NCI-H1092 (cell line): ENCODE measurements around the gene FADS2.
A peak's percentile ranks its signal among the peaks of the same experiment; 100 is the strongest.

ENCODE experiments used
- DNase-seq: peaks from one replicate; lab custom pipeline; 2025; lab: John Stamatoyannopoulos, UW

Gene FADS2

DNA sequence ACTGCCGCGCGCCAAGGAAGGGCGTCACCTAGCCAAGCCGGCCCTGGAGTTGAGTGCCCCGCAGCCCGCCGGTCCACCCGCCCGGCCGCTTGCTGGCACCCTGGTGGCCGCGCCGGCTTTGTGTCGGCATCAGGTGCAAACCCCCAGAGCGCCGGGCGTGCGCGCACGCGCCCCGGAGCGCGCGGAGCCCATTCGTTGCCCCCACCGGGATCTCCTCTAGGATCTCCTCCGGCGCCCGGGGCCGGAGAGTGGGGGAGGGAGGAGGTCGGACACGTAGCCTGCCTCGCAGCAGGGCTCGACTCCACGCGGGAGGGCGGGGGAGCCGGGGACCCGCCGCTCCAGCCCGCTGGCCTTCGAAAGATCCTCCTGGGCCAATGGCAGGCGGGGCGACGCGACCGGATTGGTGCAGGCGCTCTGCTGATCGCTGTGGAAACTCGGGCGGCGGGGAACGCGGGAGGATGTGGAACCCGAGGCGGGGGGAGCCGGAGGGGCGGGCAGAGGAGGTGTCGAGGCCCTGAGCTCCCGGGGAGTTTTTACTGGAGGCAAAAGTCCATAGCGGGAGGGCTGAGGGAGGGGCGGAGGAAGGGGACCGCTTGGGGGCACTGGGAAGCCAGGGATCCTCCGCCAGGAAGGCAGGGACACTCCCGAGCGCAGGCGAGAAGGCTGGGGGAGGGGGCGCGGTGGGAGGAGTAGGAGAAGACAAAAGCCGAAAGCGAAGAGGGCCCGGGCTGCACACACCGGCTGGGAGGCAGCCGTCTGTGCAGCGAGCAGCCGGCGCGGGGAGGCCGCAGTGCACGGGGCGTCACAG is at the start of gene FADS2:
Gene FADS2 (plus strand): TSS at position 730 of the 808 bp plus-strand sequence. CDS start 91 bp downstream, outside the sequence.
- peak; percentile 96 for DNase-seq

DNA sequence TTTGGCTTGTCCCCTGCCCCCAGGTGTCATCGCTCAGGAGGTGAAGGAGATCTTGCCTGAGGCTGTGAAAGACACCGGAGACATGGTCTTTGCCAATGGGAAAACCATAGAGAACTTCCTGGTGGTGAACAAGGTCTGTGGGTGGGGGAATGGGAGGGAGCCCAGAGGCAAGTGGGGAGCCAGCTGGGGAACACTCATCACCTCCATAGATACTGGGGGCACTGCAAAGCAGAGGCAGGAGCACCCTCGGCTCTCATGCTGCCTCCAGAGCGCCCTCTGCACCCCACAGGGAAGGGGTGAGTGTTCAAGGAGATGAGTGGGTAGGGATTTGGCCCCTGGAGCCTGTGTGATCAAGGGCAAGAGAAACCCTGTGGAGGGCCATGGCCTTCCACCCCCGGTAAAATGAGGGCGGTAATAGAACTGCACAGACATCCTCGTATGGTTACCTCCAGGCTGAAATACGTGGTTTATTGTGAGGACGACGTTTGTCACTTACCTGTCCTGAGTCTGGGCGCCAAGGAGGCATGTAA is 49.7 kb upstream of the FADS2 start:
- DNase-seq: no peak

DNA sequence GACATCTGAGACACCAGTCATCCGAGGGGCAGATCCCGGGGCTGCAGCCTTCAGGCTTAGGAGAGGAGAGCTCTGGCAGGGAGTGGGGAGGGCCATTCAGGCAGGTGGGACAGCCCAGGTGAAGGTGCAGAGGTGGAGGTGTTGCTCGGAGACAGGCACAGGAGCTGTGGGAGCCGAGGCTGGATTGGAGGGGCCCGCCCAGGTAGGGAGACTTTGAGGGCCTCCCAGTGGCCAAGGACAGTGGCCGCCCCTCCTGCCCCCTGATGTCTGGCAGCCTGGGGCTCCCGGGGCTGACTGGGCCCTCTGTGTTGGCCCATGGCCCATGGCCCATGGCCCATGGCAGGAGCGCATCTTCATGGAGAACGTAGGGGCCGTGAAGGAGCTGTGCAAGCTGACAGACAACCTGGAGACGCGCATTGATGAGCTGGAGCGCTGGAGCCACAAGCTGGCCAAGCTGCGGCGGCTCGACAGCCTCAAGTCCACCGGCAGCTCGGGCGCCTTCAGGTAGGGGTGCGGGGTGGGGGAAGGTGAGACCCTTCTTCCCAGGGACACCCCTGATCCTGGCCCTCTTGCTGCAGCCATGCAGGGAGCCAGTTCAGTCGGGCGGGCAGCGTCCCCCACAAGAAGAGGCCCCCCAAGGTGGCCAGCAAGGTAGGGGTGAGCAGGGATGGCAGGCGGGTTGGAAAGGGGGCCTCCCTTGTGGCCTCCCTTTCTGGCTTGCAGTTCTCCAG is 49.0 kb upstream of the FADS2 start:
- no peak for DNase-seq

DNA sequence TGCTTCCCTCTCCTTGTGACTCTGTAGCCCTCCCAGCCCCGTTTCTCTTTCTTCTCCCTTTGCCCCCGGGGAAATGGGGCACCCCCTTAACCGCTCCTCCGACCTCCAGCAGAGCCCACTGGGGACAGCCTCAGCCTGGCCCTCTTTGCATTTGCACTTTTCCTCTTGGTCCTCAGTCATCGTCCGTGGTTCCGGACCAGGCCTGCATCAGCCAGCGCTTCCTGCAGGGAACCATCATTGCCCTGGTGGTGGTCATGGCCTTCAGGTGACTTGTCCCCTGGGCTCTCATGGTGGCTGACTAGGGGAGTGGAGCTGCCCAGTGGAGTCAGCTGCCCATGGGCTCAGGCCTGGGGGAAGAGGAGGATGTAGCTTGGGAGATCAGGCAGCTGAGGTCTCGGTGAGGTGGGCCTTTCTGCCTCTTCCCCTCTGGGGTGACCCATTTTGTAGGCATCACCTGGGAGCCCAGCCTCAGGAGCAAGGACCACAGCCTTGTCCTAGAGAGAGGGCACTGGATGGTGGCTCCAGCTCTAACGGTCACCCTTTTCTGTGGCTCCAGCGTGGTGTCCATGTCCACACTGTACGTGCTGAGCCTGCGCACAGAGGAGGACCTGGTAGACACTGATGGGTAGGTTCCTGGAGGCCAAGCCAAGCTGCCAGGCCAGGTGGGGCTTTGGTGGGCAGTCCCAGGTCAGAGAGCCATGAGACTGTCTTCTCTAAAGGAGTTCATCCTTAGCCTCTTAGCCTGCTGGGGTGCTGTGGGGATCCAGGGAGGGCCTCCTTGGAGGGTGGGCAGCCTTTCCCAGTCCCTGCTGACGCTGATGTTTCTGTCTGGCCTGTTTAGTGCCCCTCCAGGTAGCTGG is 48.2 kb upstream of the FADS2 start:
- no peak for DNase-seq

DNA sequence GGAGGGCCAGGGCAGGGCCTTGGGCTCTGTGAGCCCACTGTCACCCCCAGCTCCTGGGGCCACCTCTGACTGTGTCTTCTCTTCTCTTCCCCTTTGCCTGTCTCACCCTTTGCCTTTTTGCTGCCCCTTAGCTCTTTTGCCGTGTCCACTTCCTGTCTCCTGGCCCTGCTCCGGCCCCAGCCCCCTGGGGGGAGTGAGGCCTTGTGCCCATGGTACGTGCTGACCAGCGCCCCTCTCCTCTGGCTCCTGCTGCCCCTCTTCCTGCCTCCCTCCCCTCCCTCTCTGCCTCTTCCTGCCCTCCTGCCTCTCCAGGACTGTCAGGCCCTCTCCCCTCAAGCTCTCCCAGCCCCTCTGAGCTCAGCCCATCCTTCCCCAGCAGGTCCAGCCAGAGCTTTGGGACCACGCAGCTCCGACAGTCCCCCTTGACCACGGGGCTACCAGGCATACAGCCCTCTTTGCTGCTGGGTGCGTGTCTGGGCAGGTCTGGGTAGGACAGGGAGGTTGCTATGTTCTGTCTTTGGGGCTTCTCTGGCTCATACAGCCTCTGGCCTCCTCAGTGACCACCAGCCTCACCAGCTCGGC is 47.4 kb upstream of the FADS2 start:
- no peak for DNase-seq

DNA sequence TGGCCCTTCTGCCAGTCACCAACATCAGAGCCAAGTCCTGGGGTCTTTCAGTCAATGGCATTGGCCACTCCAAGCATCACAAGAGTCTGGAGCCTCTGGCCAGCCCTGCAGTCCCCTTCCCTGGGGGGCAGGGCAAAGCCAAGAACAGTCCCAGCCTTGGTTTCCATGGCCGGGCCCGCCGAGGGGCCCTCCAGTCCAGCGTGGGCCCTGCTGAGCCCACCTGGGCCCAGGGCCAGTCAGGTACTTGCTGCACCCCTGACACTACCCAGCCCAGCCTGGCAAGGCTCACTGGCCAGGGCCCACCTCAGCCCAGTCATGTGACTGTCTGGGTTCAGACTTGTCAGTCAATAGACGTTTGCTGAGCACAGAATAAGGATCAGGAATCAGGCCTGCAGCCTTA is 46.5 kb upstream of the FADS2 start:
- no peak for DNase-seq

DNA sequence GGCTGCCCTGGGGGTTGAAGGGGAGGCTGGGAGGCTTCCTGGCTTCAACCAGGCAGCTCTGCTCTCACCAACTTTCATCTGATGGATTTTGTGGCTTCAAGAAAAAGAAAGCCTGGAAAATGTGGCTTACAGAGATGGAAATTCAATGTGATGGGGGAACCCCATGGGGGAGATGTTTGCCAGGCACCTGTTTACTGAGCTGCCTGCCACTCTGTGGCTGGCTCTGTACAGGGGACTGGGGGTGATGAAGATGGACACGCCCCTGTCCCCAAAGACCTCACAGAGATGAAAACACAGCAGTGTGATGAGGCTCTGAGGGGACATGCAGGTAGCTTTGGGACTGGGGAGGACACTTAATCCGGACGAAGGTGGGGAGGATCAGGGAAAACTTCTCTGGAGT is 45.8 kb upstream of the FADS2 start:
- no peak for DNase-seq

DNA sequence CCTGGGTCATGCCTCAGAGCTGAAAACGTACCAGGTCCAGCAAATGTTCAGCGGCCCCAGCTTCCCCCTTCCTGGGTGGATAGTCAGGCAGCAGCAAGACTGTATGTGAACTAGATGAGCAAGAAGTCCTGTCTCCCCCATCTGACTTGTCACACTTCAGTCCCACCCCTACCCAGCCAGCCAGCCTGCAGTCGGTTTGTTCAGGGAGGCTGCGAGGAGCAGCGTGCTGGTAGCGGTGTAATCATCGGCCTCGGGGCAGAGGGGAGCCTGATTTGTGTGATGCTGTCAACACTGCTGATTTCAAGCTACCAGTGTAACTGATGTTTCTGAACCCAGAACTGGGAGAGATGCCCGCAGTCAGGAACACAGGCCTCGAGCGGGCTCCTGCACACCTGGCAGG is 45.3 kb upstream of the FADS2 start:
- no peak for DNase-seq

DNA sequence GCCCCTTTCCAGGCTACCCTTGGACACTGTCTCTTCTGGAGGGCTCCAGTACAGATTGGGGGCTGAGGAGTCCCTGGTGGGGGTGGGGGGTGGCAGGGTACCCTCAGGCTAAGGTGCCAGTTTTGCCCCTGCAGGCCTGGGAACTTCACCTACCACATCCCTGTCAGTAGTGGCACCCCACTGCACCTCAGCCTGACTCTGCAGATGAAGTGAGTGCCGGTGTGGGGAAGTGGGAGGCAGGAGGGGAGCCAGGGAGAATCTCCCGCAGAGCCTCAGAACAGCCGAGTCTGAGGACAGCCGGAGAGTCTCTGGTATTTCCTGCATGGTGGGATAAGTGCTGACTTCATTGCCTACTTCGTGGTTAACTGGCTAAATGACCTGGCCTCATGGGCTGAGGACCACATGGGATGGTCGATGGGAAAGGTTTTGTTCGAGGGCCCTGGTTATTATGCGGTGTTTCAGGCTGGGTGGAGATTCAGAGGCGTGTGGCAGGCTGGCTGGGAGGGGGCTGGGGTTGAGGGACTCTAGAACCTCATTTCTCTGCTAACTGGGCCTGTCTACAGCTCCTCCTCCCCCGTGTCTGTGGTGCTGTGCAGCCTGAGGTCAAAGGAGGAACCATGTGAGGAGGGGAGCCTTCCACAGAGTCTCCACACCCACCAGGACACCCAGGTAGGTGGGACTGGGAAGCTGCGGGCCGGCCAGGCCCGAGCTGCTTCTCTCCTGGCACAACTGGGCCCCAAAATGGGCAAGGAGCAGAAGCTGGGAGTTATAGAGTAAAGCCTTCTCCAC is 44.2 kb upstream of the FADS2 start:
- DNase-seq: no peak

DNA sequence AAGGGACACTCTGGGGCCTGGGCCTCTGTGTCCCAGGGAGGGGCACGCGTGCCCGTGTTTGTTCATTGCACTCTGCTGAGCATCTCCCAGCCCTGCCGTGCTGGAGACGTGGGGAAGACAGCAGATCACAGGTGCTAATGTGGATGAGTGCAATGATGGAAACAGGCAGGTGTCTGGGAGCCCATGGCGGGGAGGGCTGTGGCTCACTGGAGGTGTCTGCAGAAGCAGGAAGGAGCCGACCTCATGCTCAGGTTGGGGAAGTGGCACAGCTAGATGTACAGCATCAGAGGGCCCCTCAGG is 43.6 kb upstream of the FADS2 start:
- no peak for DNase-seq

DNA sequence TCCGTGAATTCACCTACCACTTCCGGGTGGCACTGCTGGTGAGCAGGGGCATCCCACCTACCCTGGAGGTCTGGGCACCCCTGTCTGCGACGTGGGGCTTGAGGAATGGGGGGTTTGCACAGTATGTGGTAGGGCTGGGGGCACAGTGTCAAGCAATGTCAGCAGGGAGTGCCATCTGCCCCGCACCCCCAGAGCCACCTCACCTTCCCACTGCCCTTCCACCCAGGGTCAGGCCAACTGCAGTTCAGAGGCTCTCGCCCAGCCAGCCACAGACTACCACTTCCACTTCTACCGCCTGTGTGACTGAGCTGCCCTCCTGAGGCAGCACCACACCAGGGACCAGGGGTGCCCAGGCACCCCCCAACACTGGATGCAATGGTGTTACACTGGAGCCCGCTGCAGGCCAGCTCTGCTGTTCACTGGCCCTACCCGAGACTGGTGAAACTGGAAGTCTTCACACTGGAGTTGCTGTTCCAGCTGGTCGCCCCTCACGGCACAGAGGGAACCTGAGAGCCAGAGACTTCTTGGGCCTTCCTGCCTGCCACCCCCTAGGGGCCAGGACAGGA is 42.2 kb upstream of the FADS2 start:
- no peak for DNase-seq

DNA sequence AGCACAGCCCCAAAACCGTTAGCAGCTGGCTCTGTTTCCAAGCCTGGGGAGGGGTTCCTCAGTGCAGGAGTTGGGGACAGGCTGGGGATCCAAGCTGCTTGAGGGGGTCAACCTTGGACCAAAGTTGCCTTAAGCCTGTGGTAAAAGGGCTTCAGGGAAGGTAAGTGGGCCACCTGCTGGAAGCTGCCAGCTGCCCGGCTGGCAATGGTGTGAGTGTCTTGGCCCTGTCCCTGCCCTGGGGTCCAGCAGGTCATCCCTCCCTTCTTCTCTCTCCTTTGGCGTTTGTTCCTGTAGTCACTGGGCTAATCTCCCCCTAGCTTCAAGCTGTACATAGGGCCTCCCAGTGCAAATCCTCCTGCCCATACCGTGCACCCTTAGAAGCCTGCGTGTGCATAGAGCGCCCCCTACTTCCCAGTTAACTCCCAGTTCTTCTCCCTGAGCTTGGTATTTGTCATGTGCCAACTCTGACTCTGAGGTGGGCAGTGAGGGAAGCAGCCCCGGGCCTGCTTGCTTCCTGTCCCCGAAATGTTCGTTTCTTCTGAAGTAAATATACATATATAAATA is 40.1 kb upstream of the FADS2 start:
- DNase-seq: no peak

DNA sequence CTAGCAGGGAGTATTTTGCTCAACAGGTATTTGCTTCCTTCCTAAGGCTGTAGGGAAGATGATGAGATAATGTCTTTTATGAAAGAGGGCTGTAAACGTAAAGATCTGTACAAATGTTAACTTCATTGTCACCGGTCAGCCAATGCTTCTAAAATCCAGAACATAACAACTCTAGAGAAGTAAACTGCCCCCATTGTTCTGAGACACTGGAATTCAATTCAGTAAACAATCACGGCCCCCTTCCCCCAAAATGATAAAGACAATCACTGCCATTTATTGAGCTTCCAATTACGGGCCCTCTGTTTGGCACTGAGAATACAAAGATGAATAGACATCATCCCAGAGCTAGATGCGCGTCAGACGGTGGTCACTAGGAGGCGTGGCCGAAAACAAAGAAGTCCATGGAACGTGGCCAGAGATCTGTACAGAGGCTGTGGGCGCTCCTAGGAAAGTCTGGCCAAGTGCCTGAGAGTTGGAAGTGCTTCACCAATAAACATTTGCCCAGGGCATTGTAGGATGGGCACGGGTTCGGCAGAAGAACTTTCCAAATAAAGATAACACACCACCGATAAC is 36.3 kb upstream of the FADS2 start:
- peak; percentile 79 for DNase-seq

DNA sequence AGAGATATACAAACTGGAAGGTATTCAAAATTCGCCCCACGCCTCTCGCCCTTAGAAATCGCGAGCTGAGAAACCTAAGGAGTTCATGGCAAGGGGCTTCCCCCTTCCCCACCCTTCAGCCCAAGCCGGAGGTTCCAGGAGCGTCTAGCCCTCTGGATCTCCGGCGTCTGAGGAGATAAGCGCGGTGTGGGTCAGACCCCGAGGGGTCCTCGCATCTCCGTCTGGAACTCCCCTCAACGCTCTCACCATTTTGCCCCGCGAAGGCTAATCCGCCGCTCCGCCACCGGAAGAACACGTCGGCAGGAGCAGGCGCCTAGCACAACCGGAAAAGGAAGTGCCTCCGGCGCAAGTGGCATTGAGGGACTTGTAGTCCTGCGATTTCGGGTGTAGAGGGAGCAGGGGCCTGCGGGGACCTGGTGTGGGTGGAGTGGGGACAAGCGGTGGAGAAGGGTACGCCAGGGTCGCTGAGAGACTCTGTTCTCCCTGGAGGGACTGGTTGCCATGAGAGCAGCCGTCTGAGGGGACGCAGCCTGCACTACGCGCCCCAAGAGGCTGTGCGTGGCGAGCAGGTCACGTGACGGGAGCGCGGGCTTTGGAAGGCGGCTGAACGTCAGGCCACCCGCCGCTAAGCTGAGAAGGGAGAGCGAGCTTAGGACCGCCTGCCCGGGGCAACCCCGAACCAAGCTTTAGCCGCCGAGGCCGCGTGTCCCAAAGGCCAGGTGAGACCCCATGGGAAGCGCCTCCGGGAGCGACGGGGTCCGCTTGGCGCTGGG is 35.6 kb upstream of the FADS2 start, which contains the start of the genes FEN1 and TMEM258:
Gene FEN1 (plus strand): TSS at position 602 of the 773 bp plus-strand sequence. CDS start 2,451 bp downstream, outside the sequence.
Gene TMEM258 (minus strand): TSS at position 290 of the 773 bp plus-strand sequence. CDS start 41 bp downstream, at position 249.
- peak; percentile 92 for DNase-seq

DNA sequence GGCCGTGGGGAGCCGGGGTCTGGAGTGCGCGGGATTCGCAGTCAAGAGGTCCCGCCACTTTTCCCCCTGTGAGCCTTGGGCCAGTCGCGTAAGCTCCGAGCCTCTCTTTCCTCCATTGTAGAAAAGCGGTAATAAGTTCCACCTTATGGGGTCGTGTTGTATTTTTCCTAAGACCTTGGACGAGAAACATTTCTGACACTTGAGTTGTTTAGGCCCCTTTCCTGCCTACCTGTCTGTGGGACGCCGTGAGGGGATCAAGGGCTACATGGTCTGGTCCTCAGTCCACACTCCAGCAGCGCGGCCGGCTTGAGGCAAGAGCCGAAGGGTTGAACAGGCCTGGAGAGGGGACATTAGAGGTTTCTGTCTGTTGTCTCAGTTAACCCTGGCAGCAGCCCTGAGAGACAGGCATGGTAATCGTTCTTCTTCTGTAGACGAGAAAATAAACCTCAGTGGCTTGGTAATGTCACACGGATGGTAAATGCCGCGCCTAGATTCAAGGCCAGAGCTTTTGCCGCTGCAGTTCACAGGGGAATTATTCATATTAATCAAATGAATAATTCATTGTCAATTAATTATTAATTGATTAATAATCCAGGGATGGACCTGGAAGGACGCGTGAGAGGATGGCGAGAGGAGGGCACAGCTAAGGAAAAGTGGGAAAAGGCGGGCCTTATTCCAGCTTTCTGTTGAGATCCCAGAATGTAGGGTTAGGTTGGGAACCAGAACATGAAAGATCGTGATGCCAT is 34.8 kb upstream of the FADS2 start:
- DNase-seq: no peak

DNA sequence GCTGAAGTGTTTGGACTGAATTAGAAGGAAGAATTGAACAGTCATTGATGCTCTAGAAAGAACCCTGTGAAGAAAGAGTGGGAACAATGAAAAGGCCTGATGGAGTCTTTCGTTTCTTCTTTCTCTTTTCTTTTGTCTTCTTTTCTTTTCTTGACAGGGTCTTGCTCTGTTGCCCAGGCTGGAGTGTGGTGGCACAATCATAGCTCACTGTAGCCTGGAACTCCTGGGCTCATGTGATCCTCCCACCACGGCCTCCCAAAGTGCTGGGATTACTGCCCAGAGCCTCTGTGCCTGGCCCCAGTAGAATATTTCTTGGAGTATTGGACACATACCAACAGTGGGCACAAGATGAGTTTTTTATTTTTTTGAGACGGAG is 34.3 kb upstream of the FADS2 start:
- DNase-seq: no peak

DNA sequence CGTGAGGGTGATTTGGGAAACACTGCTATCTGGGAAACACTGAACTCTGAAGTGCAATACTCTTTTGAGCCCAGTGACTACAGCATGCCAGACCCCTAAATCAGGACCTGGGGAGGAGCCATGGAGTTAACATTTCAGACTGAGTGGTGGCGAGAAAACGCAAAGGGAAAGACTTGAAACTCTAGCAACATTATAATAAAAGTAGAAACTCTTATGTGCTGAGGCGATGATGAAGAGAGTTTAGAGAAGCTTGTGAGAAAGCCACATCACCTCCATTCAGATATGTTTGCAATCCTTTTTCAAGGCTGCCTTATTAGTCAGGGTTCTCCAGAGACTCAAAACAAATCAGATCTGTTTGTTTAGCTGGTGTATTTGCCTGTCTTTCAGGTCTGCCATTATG is 33.5 kb upstream of the FADS2 start:
- no peak for DNase-seq

DNA sequence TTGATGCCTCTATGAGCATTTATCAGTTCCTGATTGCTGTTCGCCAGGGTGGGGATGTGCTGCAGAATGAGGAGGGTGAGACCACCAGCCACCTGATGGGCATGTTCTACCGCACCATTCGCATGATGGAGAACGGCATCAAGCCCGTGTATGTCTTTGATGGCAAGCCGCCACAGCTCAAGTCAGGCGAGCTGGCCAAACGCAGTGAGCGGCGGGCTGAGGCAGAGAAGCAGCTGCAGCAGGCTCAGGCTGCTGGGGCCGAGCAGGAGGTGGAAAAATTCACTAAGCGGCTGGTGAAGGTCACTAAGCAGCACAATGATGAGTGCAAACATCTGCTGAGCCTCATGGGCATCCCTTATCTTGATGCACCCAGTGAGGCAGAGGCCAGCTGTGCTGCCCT is 32.6 kb upstream of the FADS2 start:
- DNase-seq: no peak
